SH-SY5Y (cell line): ENCODE data around the gene SRXN1.

Experiments
- GATA2 ChIP-seq: IDR thresholded peaks from 2 replicates; pipeline ENCODE4 v1.6.1; 2011; ENCODE audit warnings: mild to moderate bottlenecking, low read depth, low read length
- GATA3 ChIP-seq: IDR thresholded peaks from 2 replicates; pipeline ENCODE4 v1.6.1; 2011; ENCODE audit warnings: low read depth, mild to moderate bottlenecking, low read length, moderate library complexity

GRCh38 chr20:695165-695866, 42.3 kb upstream of the SRXN1 start:
- TF ChIP-seq GATA3 (no peak), GATA2 (no peak)
